Type B pancreatic cell (in vitro differentiated cells): Measurements from ENCODE around the gene CAMSAP1. TPM values are rescaled to one million over a fixed set of nuclear protein-coding genes. Genes with fewer than 3 reads are reported as not detected.

Experiments
- DNase-seq: peaks from one replicate; pipeline ENCODE4 v3.0.0; 2021; ENCODE audit warnings: mixed read lengths; ENCODE audit not compliant: unreplicated experiment; ENCODE audit errors: extremely low spot score
- H3K27ac Mint-ChIP-seq: 2 replicates; pipeline ENCODE4 v1.8.0; 2021; ENCODE audit warnings: mild to moderate bottlenecking, mixed read lengths
- H3K27me3 Mint-ChIP-seq: 2 replicates; pipeline ENCODE4 v1.8.0; 2021; ENCODE audit warnings: mixed read lengths
- H3K36me3 Mint-ChIP-seq: 2 replicates; pipeline ENCODE4 v1.8.0; 2021; ENCODE audit warnings: mixed read lengths
- H3K4me1 Mint-ChIP-seq: one replicate; pipeline ENCODE4 v1.8.0; 2021; ENCODE audit warnings: mixed read lengths; ENCODE audit not compliant: unreplicated experiment
- H3K4me3 Mint-ChIP-seq: 2 replicates; pipeline ENCODE4 v1.8.0; 2021; ENCODE audit warnings: mild to moderate bottlenecking, mixed read lengths
- H3K9me3 Mint-ChIP-seq: 2 replicates; pipeline ENCODE4 v1.8.0; 2021; ENCODE audit warnings: mixed read lengths
- CTCF ChIP-seq: fragments of 200-600 bp; sonication (generic); conservative IDR thresholded peaks from 2 replicates; pipeline ENCODE4 v1.5.0; 2021; ENCODE audit warnings: antibody characterized with exemption, mild to moderate bottlenecking
- total RNA-seq: library from RNA; stranded (reverse); gene quantifications from 2 replicates; pipeline ENCODE4 v1.2.1, GENCODE V29; 2021; ENCODE audit warnings: low replicate concordance

Gene CAMSAP1
- total RNA-seq, 1 donor from 2014 or later = 58.2 TPM

DNA sequence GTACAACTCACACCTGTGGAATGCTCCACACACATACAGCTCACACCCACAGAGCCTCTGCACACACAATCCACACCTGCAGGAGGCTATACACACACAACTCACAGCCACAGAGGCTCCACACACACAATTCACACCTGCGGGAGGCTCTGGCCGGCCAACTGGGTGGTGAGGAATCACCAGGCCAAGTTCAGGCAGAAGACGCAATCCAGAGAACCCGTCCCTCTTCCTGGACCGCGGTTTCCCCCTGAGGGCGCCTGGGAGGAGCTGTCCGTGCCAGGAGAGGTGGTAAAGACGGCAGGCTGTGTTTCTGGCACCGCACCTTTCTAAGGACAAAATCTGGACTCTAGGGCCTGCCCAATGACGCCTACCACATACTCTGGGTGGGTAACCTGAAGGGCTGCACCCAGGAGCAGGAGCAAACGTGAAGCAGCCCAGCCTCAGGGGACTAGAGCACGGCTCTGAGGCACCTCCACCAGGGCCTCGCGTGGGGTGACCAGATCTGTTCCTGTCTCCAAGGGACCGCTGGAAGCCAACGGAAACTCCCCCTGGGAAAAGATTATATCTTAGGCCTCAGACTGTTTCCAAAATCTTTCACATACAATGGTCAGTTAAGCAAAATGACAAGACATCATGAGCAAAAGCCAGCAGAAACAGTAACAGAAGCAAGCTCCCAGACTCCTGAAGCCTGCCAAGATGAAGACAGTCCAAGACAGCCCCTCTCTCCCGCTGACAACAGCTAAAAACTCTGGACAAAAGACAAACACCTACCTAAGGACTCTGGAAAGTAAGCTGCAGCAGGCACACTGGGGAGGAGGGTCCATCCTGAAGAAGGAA lies 16.9 kb downstream of the CAMSAP1 start:
- no peaks in the 10 kb centered on the region for H3K27me3 Mint-ChIP-seq
- no peak for TF ChIP-seq CTCF
- peaks cover 20% of the 10 kb centered on the region for H3K36me3 Mint-ChIP-seq
- no peak for DNase-seq
- peaks cover 2% of the 10 kb centered on the region for H3K9me3 Mint-ChIP-seq
- H3K27ac Mint-ChIP-seq = peak overlapping the region; percentile 47
- no peak overlapping the region for H3K4me3 Mint-ChIP-seq
- H3K4me1 Mint-ChIP-seq = peaks cover 57% of the 10 kb centered on the region

DNA sequence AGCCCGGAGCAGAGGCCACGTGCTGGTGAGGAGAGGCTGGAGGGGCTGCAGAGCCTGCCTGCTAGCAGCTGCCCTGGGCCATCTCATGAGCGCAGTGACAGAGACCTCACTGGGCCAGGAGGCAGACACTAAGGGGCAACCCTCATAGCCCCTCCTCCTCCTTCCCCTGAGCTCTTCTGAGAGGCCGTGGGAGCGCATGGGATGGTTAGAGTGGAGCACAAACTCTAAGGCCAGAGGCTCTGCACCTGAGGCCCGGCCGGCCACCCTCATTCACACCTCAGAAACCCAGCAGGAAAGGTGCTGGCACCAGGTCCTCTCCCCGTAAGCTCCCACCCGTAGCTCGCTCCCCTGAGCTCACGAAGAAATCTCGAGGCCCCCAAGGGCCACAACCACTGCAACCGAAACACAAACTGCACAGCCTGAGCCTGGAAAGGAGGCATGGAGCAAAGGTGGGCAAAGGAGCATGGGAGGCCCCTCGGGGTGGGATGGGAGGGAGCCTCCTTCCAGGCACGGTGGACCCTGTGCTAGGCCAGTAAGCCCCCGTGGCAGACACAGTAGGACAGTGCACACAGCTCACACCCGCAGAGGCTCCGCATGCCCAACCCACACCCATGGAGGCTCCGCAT lies 17.7 kb downstream of the CAMSAP1 start:
- no peak for TF ChIP-seq CTCF
- H3K27ac Mint-ChIP-seq = peak overlapping the region; percentile 71
- H3K27me3 Mint-ChIP-seq = no peaks in the 10 kb centered on the region
- no peak overlapping the region for H3K4me3 Mint-ChIP-seq
- H3K36me3 Mint-ChIP-seq = peaks cover 13% of the 10 kb centered on the region
- DNase-seq = no peak
- H3K4me1 Mint-ChIP-seq = peaks cover 63% of the 10 kb centered on the region
- no peaks in the 10 kb centered on the region for H3K9me3 Mint-ChIP-seq

DNA sequence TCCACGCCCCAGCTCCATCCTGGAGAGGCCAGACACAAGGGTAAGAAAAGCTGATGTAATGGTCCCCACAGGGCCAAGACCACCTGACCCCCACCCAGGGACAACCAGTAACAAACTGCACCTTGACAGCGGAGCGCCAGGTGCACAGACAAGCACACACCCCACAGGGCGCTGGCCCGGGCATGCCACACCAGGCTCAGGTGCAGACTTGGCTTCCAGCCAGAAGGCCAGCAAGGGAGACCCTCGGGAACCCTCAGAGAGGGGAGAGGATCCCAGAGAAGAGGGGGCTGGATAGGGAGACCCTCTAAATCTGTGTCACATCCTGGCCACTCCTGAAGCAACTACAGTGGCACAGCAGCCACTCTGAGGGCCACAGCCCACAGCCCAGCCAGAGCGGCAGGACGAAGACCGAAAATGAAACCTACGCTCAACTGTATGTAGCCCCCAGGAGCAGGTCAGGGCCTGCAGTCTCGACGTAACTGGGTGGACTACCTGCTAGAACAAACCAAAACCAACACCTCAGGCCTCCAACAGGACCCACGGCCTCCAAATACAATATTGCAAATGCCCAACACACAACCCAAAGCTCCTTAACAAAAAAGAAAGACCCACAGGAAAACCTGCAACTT lies 18.5 kb downstream of the CAMSAP1 start:
- H3K27ac Mint-ChIP-seq = peak overlapping the region; percentile 71
- no peaks in the 10 kb centered on the region for H3K9me3 Mint-ChIP-seq
- H3K27me3 Mint-ChIP-seq = no peaks in the 10 kb centered on the region
- peaks cover 12% of the 10 kb centered on the region for H3K36me3 Mint-ChIP-seq
- TF ChIP-seq CTCF = no peak
- H3K4me3 Mint-ChIP-seq = no peak overlapping the region
- peaks cover 70% of the 10 kb centered on the region for H3K4me1 Mint-ChIP-seq
- DNase-seq = no peak

- Mint-ChIP-seq H3K4me3 (no peak overlapping the region), H3K4me1 (peaks cover 71% of the 10 kb centered on the region)
Observed at GRCh38 chr9:135888126-135888765, 19.1 kb downstream of the CAMSAP1 start.

More at GRCh38 chr9:135888126-135888765, 19.1 kb downstream of the CAMSAP1 start:
- Mint-ChIP-seq H3K27me3 (no peaks in the 10 kb centered on the region), H3K27ac (no peak overlapping the region), H3K36me3 (peaks cover 8% of the 10 kb centered on the region), H3K9me3 (no peaks in the 10 kb centered on the region)
- TF ChIP-seq CTCF = no peak
- no peak for DNase-seq
